ENCODE measurements around the gene MID1.

MID1 gene

DNA sequence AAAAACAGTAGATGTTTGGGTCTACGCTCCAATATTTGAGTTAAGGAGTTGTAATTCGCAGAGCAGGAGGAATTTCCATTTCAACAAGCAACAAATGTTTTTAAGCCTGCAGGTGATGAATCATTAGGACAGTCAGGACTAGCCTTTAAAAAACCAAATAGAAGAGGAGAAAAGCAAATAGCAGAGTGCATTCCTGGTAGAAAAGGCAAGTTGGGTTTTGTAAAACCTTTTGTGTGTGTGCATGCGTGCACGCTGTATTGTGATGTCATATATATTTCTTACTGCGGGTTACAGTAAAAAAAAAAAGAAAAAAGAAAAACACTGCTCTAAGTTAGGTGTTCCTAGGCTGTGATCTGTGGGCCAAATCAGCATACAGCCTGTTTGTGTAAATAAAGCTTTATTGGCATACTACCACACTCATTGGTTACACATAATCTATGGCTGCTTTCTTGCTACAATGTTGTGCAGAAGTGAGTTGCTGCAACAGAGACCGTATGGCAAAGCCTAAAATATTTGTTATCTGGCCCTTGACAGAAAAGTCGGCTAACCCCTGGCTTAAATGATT is 135.6 kb downstream of the MID1 start:
- no peak for DNase-seq

- no peak for DNase-seq
These were observed 137.1 kb downstream of the MID1 start for GRCh38 chrX:10483191-10483831.

DNA sequence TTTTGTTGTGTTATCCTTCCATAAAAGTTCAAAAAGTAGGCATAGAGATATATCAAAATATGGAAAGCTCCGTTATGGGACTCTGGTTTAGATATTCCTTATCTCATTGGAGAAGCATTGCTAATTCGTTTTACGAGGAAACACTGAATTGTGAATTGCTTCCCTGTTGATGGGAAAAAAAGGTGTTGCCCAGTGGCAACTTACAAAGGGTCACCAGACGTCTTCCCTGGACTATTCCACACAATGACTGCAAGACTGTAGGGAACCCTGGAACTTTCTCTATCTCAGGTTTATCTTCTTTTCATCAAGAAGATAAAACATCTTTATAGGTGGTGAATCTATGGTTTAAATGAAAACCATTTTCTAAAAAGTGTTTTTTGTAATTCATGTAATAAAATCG is 137.7 kb downstream of the MID1 start:
- DNase-seq = no peak

DNA sequence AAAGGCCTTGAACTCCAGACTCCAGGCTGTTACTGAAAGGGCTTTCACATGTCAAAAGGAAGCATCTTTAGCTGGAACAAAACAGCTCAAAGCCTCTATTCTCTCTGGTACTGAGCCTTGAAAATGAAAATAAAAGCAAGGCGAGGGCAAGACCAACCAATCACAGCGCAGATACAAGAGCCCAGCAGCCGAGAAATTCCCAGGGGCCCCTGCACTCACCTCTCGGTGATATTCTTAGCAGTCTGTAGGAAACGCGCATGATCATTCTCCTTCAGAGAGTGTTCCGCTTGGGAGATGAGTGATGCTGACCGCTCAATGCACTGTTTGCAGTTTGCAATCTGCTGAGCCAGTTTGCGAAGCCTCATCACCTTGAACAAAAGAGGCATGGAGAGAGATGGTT is 138.1 kb downstream of the MID1 start:
- DNase-seq = no peak

GRCh38 chrX:10480861-10481260 is 139.5 kb downstream of the MID1 start:
- DNase-seq = no peak

DNA sequence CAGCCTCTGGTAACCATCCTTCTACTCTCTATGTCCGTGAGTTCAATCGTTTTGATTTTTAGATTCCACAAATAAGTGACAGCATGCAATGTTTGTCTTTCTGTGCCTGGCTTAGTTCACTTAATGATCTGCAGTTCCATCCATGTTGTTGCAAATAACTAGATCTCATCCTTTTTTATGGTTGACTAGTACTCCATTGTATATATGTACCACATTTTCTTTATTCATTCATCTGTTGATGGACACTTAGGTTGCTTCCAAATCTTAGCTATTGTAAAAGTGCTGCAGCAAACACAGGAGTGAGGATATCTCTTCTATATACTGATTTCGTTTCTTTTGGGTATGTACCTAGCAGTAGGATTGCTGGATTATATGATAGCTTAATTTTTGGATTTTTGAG is 140.9 kb downstream of the MID1 start:
- DNase-seq = no peak

DNA sequence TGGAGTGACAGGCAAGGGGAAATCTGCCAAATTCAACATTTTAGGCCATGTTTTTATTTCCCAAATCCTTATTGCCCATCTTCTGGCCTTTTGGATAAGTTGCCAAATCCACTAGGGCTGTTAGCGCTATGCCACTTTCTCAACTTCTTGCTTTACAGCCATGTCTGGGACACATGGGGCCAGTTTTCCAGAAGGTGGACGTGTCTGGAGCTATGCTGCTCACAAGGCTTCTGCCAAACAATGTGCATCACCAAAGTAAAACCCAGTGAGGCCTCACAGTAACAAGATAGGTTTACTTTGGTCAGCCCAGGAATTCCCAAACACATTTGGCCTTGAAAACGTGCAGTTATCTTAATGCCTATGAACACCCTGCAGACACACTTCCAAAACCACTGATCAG is 142.9 kb downstream of the MID1 start:
- DNase-seq = no peak

GRCh38 chrX:10474913-10475568 is 145.3 kb downstream of the MID1 start:
- no peak for DNase-seq

- no peak for DNase-seq
These were observed 145.9 kb downstream of the MID1 start for GRCh38 chrX:10474510-10474909.

- DNase-seq = no peak
These were observed 149.0 kb downstream of the MID1 start for GRCh38 chrX:10471418-10471817.

- no peak for DNase-seq
These were observed 150.4 kb downstream of the MID1 start for GRCh38 chrX:10470009-10470408.

DNA sequence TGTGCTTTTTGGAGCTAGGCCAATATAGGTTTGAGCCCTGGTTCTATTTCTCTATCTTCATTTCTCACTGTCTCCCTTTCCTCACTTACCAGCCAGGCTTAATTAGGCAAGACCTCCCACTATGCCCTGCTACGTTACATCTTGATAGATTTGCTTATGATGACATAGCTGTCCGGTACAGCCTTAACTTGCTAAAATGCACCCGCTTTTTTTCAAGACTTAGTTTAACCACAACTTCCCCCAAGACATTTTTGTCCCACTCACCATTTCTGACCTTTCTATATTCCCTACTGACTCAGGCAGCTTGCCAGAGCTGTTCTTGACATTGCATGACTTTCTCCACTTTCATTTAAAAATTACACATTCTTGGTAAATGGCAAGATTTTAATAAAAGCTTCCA is 152.6 kb downstream of the MID1 start:
- DNase-seq = peak; percentile 1

GRCh38 chrX:10465254-10465653 is 155.1 kb downstream of the MID1 start:
- DNase-seq = no peak

DNA sequence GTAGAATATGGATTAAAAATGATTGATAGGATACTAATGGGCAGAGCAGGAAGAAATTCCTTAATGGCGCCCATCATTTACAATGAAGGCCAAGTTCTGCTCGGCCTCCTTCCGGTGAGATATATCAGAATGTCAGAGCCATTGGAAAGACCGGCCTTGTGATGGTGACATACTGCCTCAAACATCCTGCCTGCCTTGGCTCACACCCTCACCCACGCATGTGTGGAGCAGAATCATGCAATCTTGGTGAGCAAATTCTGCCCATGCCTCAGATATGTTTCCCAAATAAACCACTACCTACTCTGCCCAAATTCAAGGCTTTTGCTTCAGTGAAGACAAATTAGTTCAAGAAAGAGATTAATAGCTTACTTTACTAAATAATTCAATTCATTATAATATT is 163.3 kb downstream of the MID1 start:
- no peak for DNase-seq

GRCh38 chrX:10453945-10454344 is 166.4 kb downstream of the MID1 start:
- DNase-seq = no peak

- DNase-seq = no peak
These were observed 169.4 kb downstream of the MID1 start for GRCh38 chrX:10450959-10451355.

DNA sequence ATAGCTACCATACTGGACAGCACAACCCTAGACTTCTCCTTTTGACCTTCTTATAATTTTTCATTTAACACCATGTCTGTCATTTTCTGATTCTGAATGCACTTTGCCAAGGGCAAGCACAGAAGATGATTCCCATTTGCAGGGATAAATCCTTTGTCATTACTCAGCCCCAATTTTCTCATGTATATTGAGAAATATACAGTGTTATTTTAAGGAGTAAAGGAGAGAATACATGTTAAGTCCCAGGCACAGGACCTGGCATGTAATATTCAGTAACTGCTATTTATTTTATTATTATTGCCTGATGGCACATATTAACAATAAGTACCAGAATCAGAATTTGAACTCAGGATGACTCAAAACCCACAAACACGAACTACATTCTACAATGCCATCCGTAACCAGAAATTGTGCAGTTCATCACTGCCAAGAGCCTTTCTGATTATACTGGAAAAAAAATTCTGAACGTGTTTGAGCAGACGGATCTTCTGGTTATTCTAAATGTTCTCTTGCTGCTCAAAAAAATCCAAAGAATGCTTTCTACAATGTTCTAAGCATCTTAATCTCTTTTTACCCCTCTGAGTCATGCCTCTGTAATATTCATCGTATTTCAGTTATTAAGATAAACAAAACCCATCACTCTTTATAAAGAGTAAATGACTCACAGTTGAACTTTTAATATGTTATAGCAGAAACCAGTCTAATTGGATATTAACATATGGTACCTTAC is 170.0 kb downstream of the MID1 start:
- no peak for DNase-seq

- DNase-seq = no peak
These were observed 172.7 kb downstream of the MID1 start for GRCh38 chrX:10447564-10448214.

- no peak for DNase-seq
These were observed 176.2 kb downstream of the MID1 start for GRCh38 chrX:10444204-10444603.

GRCh38 chrX:10441464-10441863 is 178.9 kb downstream of the MID1 start:
- no peak for DNase-seq

GRCh38 chrX:10433296-10433965 is 187.0 kb downstream of the MID1 start:
- DNase-seq = no peak

GRCh38 chrX:10429908-10430307 is 190.5 kb downstream of the MID1 start:
- DNase-seq = no peak

GRCh38 chrX:10427249-10427648 is 193.1 kb downstream of the MID1 start:
- no peak for DNase-seq

Data from GDM1 (cell line).